ENCODE data around the gene SEC11C.

The SEC11C gene

DNA sequence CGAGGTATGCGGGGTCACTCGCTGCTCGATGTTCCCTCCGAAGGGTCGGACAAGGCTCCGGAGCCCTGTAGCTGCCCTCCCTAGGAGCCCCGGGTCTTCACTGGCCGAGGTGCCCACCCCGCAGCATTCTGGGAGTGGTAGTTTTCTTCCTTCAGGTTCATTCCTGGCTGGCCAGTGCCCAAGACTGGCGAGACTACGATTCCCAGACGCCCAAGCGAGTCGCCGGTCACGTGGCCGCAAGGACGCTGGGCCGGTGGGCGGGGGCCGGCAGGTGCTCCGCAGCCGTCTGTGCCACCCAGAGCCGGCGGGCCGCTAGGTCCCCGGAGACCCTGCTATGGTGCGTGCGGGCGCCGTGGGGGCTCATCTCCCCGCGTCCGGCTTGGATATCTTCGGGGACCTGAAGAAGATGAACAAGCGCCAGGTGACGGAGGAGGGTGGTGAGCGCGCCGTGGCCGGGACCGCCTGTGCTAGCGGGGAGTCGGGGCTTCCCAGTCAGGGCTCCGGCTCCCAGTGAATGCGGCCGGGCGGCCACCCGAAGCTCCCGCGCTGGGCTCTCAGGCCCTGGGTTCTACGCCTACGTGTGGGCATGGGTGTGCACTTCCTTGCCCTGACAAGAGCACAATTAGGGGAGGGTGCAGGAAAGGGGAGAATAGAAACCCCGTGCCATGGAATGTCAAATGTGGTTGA lies at the start of gene SEC11C:
Gene SEC11C, plus strand, starts transcription at position 270 of the 687 bp plus-strand sequence. Its CDS starts 65 bp downstream, at position 335.
- Mint-ChIP-seq H3K27me3 (peaks cover 9% of the 10 kb centered on the region), H3K4me3 (peak within 1 kb of the TSS; percentile 96), H3K9me3 (ENCODE audit: low read depth) (no peaks in the 10 kb centered on the region), H3K27ac (peak within 1 kb of the TSS; percentile 99), H3K4me1 (ENCODE audit: low read depth) (peaks cover 40% of the 10 kb centered on the region), H3K36me3 (peaks cover 2% of the 10 kb centered on the region)

DNA sequence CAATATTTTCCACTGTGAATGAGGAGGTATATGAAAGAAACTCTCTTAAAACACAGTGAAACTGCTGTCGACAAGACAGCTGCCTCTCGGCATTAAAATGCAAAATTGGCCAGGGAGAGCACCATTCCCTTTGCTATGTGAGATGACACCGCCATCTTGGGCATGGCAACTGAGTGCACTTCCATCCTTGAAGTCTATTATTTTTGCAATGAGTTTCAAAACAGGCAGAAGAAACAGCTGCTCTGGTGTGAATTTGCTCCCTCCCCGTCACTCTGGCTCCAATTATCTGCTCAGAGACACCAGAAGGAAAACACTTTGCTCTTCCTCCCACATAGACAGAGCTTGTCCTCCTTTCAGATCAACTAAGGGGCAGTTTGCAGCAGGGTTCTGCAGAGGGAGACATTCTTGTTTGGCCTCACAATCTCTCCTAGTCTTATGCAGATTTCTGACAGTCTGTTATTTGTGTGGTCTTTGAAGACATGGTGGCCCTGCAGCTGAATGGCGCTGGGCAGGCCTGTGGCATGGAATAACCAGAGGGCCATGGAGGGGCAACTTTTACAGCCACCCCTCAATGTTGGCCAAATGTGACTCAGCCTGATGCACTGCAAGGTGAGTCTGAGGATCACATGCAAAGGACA lies 48.6 kb upstream of the SEC11C start:
- H3K4me3 Mint-ChIP-seq: no peak overlapping the region
- peaks cover 2% of the 10 kb centered on the region for H3K4me1 Mint-ChIP-seq (ENCODE audit: low read depth)
- H3K27ac Mint-ChIP-seq: no peak overlapping the region
- H3K36me3 Mint-ChIP-seq: no peaks in the 10 kb centered on the region
- H3K9me3 Mint-ChIP-seq (ENCODE audit: low read depth): no peaks in the 10 kb centered on the region
- H3K27me3 Mint-ChIP-seq: peaks cover 3% of the 10 kb centered on the region

GRCh38 chr18:59093668-59094067 lies 46.0 kb upstream of the SEC11C start:
- H3K36me3 Mint-ChIP-seq: no peaks in the 10 kb centered on the region
- H3K27ac Mint-ChIP-seq: no peak overlapping the region
- H3K27me3 Mint-ChIP-seq: peaks cover 4% of the 10 kb centered on the region
- no peak overlapping the region for H3K4me3 Mint-ChIP-seq
- H3K4me1 Mint-ChIP-seq (ENCODE audit: low read depth): no peaks in the 10 kb centered on the region
- H3K9me3 Mint-ChIP-seq (ENCODE audit: low read depth): no peaks in the 10 kb centered on the region

DNA sequence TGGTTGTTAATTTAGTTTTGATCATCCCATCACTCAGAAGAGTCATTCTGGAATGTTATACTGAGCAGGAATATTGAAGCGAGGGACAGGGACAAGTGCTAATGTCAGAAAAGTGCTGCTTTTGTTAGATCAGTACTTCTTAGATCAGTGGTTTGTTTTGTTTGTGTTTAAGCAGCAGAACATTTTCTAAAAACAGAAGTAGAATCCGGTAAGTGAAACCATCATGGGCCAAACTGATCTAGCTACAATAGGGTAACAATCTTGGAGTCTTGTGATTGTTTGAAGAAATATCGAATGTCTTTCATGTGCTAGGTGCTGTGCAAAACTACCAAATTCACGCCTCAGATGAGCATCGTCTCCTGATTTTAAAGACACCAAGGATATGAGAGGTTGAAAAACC lies 45.1 kb upstream of the SEC11C start:
- H3K36me3 Mint-ChIP-seq: no peaks in the 10 kb centered on the region
- no peaks in the 10 kb centered on the region for H3K9me3 Mint-ChIP-seq (ENCODE audit: low read depth)
- peaks cover 4% of the 10 kb centered on the region for H3K27me3 Mint-ChIP-seq
- no peak overlapping the region for H3K4me3 Mint-ChIP-seq
- H3K4me1 Mint-ChIP-seq (ENCODE audit: low read depth): no peaks in the 10 kb centered on the region
- H3K27ac Mint-ChIP-seq: no peak overlapping the region

DNA sequence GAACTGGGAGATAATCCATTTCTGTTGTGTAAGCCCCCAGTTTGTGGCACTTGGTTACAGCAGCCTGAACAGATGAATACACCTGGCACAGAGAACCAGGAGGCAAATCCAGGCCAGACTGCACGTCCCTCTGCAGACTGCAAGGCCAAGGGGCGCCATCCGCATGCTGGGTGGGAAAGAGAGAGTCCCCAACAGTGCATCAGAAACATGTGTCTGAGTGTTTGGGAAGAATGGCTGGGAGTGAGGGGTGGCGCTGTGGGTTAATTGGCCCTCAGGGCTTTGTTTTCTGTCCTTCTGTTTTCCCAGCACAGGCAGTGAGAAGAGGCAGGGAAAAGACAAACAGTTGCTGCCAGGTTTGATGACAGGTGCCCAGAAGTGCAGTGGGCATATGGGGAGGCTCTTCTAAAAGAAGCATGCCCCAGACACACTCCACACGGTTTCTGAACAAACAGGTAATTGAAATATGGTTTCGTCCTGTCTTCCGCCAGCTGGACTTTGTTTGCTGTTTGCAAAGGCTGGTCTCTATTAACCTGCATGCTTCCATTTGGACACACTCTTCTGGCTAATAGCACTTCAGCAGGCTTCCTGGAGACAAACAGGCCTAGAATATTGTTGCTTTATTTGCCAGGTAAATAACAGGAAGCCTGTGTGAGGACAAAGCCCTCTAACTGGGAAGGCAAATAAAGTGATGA lies 43.4 kb upstream of the SEC11C start:
- Mint-ChIP-seq H3K4me3 (no peak overlapping the region), H3K36me3 (no peaks in the 10 kb centered on the region), H3K27ac (no peak overlapping the region), H3K9me3 (ENCODE audit: low read depth) (no peaks in the 10 kb centered on the region), H3K27me3 (peaks cover 1% of the 10 kb centered on the region), H3K4me1 (ENCODE audit: low read depth) (no peaks in the 10 kb centered on the region)

- Mint-ChIP-seq H3K9me3 (ENCODE audit: low read depth) (no peaks in the 10 kb centered on the region), H3K4me3 (no peak overlapping the region), H3K4me1 (ENCODE audit: low read depth) (no peaks in the 10 kb centered on the region), H3K36me3 (no peaks in the 10 kb centered on the region), H3K27ac (no peak overlapping the region), H3K27me3 (peaks cover 16% of the 10 kb centered on the region)
These were observed 37.8 kb upstream of the SEC11C start for GRCh38 chr18:59101830-59102414.

GRCh38 chr18:59109375-59109774 lies 30.3 kb upstream of the SEC11C start:
- no peak overlapping the region for H3K4me3 Mint-ChIP-seq
- peaks cover 43% of the 10 kb centered on the region for H3K27me3 Mint-ChIP-seq
- H3K4me1 Mint-ChIP-seq (ENCODE audit: low read depth): no peaks in the 10 kb centered on the region
- no peaks in the 10 kb centered on the region for H3K36me3 Mint-ChIP-seq
- no peaks in the 10 kb centered on the region for H3K9me3 Mint-ChIP-seq (ENCODE audit: low read depth)
- H3K27ac Mint-ChIP-seq: no peak overlapping the region

- no peaks in the 10 kb centered on the region for H3K4me1 Mint-ChIP-seq (ENCODE audit: low read depth)
- peaks cover 38% of the 10 kb centered on the region for H3K27me3 Mint-ChIP-seq
- H3K4me3 Mint-ChIP-seq: no peak overlapping the region
- H3K27ac Mint-ChIP-seq: no peak overlapping the region
- H3K9me3 Mint-ChIP-seq (ENCODE audit: low read depth): no peaks in the 10 kb centered on the region
- no peaks in the 10 kb centered on the region for H3K36me3 Mint-ChIP-seq
These were observed 25.5 kb upstream of the SEC11C start for GRCh38 chr18:59114160-59114559.

- H3K4me1 Mint-ChIP-seq (ENCODE audit: low read depth): no peaks in the 10 kb centered on the region
- no peak overlapping the region for H3K4me3 Mint-ChIP-seq
- no peaks in the 10 kb centered on the region for H3K36me3 Mint-ChIP-seq
- H3K27me3 Mint-ChIP-seq: peaks cover 23% of the 10 kb centered on the region
- no peaks in the 10 kb centered on the region for H3K9me3 Mint-ChIP-seq (ENCODE audit: low read depth)
- no peak overlapping the region for H3K27ac Mint-ChIP-seq
These were observed 15.9 kb upstream of the SEC11C start for GRCh38 chr18:59123588-59124369.

GRCh38 chr18:59124370-59124704 lies 15.3 kb upstream of the SEC11C start:
- Mint-ChIP-seq H3K9me3 (ENCODE audit: low read depth) (no peaks in the 10 kb centered on the region), H3K4me3 (no peak overlapping the region), H3K27ac (no peak overlapping the region), H3K36me3 (no peaks in the 10 kb centered on the region), H3K4me1 (ENCODE audit: low read depth) (no peaks in the 10 kb centered on the region), H3K27me3 (peaks cover 27% of the 10 kb centered on the region)

DNA sequence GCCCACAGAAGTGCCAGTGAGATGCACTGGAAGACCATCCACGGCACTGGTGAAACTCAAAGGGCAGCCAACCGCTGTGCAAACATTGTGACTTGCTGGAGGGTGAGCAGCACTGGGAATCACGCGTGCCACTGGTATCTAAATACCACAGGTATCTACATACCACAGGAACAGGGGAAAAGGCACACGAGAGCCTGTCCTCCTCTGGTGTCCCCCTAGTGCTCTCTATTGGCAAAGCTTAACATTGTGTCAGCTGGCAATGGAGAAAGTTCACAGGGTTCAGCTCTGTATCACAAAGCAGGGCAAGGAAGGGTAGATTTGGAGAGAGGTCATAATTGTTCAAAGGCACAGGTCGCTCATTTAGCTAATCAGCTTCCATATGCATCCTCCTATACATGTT lies 12.6 kb upstream of the SEC11C start:
- Mint-ChIP-seq H3K9me3 (ENCODE audit: low read depth) (no peaks in the 10 kb centered on the region), H3K4me1 (ENCODE audit: low read depth) (no peaks in the 10 kb centered on the region), H3K27me3 (peaks cover 24% of the 10 kb centered on the region), H3K4me3 (no peak overlapping the region), H3K27ac (no peak overlapping the region), H3K36me3 (no peaks in the 10 kb centered on the region)

- H3K4me3 Mint-ChIP-seq: no peak overlapping the region
- H3K4me1 Mint-ChIP-seq (ENCODE audit: low read depth): no peaks in the 10 kb centered on the region
- no peaks in the 10 kb centered on the region for H3K36me3 Mint-ChIP-seq
- H3K27ac Mint-ChIP-seq: no peak overlapping the region
- H3K9me3 Mint-ChIP-seq (ENCODE audit: low read depth): no peaks in the 10 kb centered on the region
- peaks cover 38% of the 10 kb centered on the region for H3K27me3 Mint-ChIP-seq
These were observed 9.6 kb upstream of the SEC11C start for GRCh38 chr18:59129951-59130703.

GRCh38 chr18:59132810-59133465 lies 6.7 kb upstream of the SEC11C start:
- H3K9me3 Mint-ChIP-seq (ENCODE audit: low read depth): no peaks in the 10 kb centered on the region
- no peak overlapping the region for H3K27ac Mint-ChIP-seq
- no peaks in the 10 kb centered on the region for H3K4me1 Mint-ChIP-seq (ENCODE audit: low read depth)
- peaks cover 37% of the 10 kb centered on the region for H3K27me3 Mint-ChIP-seq
- H3K4me3 Mint-ChIP-seq: no peak overlapping the region
- no peaks in the 10 kb centered on the region for H3K36me3 Mint-ChIP-seq

DNA sequence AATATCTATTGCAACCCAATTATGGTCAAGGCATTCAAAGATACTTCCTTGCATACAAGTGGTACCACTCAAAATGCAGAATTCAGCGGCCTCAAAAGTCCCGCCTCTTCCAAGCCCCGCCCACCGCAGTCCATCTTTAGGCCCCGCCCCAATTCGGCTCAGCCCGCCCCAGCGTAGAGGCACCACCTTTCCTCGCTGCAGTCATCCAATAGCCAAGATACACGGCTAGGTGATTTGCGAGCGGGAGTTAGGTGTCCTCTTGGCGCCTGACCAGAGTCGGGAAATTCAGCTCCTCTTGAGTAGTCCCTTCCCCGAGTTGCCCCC lies 431 bp upstream of the SEC11C start:
- H3K27me3 Mint-ChIP-seq: peaks cover 13% of the 10 kb centered on the region
- peak overlapping the region; percentile 96 for H3K4me3 Mint-ChIP-seq
- peak overlapping the region; percentile 99 for H3K27ac Mint-ChIP-seq
- peaks cover 2% of the 10 kb centered on the region for H3K36me3 Mint-ChIP-seq
- no peaks in the 10 kb centered on the region for H3K9me3 Mint-ChIP-seq (ENCODE audit: low read depth)
- peaks cover 38% of the 10 kb centered on the region for H3K4me1 Mint-ChIP-seq (ENCODE audit: low read depth)

Data from activated naive CD8-positive, alpha-beta T cell (primary cell).